Measurements from ENCODE around the gene EDAR. TPM values are rescaled to one million over a fixed set of nuclear protein-coding genes. Genes with fewer than 3 reads are reported as not detected.

The EDAR gene
- total RNA-seq, 1 donor from 2014 or later, result 5.5 TPM

DNA sequence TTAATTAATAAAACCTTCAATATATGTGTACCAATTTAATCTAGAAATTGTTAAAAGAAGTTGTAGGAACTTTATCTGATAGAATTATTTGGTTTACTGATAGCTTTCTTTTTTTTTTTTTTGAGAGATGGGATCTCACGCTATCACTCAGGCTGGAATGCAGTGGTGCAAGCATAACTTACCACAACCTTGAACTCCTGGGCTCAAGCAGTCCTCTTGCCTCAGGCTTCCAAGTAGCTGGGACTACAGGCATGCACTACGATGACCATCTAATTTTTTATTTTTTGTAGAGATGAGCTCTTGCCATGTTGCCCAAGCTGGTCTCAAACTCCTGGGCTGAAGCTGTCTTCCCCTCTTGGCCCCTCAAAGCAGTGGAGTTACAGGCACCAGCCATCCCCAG lies 135.6 kb downstream of the EDAR start:
- no peaks in the 10 kb centered on the region for H3K27me3 Mint-ChIP-seq (ENCODE audit: low read depth)
- H3K4me1 Mint-ChIP-seq, result peaks cover 2% of the 10 kb centered on the region
- H3K9me3 Mint-ChIP-seq, result no peaks in the 10 kb centered on the region
- no peak overlapping the region for H3K4me3 Mint-ChIP-seq
- H3K36me3 Mint-ChIP-seq, result peaks cover 32% of the 10 kb centered on the region
- no peak for TF ChIP-seq CTCF (IDR thresholded peaks at IDR 0.05; ENCODE audit: unreplicated experiment)
- no peak for DNase-seq (ENCODE audit: low spot score in 2 of 2, unreplicated experiment in 2 of 2)
- no peak overlapping the region for H3K27ac Mint-ChIP-seq

DNA sequence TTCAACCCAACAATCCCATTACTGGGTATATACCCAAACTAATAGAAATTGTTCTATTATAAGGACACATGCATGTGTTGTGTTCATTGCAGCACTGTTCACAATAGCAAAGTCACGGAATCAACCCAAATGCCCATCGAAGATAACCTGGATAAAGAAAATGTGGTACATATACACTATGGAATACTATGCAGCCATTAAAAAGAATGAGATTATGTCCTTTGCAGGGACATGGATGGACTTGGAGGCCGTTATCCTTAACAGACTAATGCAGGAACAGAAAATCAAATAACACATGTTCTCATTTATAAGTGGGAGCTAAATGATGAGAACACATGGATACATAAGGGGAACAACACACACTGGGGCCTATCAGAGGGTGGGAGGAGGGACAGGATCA lies 136.6 kb downstream of the EDAR start:
- no peak for TF ChIP-seq CTCF (IDR thresholded peaks at IDR 0.05; ENCODE audit: unreplicated experiment)
- H3K27me3 Mint-ChIP-seq (ENCODE audit: low read depth), result no peaks in the 10 kb centered on the region
- H3K4me1 Mint-ChIP-seq, result peaks cover 2% of the 10 kb centered on the region
- no peak overlapping the region for H3K4me3 Mint-ChIP-seq
- H3K36me3 Mint-ChIP-seq, result peaks cover 24% of the 10 kb centered on the region
- H3K27ac Mint-ChIP-seq, result no peak overlapping the region
- no peak for DNase-seq (ENCODE audit: low spot score in 2 of 2, unreplicated experiment in 2 of 2)
- no peaks in the 10 kb centered on the region for H3K9me3 Mint-ChIP-seq

DNA sequence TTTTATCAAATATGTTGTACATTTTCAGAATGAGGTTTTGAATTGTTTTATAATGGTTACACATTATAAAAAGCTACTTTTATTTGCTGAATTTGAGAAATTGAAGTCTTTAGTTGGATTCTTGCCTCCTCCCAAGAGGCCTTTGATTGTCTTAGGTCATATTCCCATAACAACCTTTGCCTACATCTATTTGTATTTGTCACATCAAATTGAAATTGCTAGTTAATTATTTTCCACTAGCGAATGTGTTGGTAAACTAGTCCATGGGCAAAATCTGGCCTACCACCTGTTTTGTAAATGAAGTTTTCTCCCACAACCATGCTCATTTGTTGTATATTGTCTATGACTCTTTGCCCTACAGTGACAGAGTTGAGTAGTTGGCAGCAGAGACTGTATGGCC lies 142.0 kb downstream of the EDAR start:
- no peak for DNase-seq (ENCODE audit: low spot score in 2 of 2, unreplicated experiment in 2 of 2)
- peaks cover 30% of the 10 kb centered on the region for H3K36me3 Mint-ChIP-seq
- H3K27me3 Mint-ChIP-seq (ENCODE audit: low read depth), result no peaks in the 10 kb centered on the region
- no peaks in the 10 kb centered on the region for H3K9me3 Mint-ChIP-seq
- no peak for TF ChIP-seq CTCF (IDR thresholded peaks at IDR 0.05; ENCODE audit: unreplicated experiment)
- no peak overlapping the region for H3K4me3 Mint-ChIP-seq
- no peak overlapping the region for H3K27ac Mint-ChIP-seq
- no peaks in the 10 kb centered on the region for H3K4me1 Mint-ChIP-seq

DNA sequence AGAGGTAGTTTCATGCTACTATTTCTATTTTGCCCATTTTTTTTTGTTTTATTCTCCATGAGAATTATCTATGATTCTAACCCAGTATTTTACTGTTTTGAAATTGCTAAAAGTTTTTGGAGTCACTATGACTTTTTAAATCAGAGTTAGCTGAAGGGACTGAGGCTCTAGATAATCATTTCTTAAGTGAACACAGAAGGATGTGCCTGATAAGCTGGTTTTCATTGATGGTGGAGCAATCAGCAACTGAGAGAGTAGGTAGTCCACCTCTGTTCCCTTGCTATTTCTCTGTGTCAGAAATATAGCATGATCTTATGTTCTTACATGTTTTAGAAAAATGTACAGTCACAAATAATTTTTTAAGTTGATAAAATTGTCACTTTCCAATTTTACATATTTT lies 143.1 kb downstream of the EDAR start:
- H3K36me3 Mint-ChIP-seq, result peaks cover 34% of the 10 kb centered on the region
- DNase-seq (ENCODE audit: low spot score in 2 of 2, unreplicated experiment in 2 of 2), result no peak
- no peak overlapping the region for H3K27ac Mint-ChIP-seq
- no peaks in the 10 kb centered on the region for H3K27me3 Mint-ChIP-seq (ENCODE audit: low read depth)
- no peaks in the 10 kb centered on the region for H3K4me1 Mint-ChIP-seq
- TF ChIP-seq CTCF (IDR thresholded peaks at IDR 0.05; ENCODE audit: unreplicated experiment), result no peak
- peaks cover 10% of the 10 kb centered on the region for H3K9me3 Mint-ChIP-seq
- no peak overlapping the region for H3K4me3 Mint-ChIP-seq

Other genes with a start within 250 kb of the EDAR start
- gene CCDC138, start 202.4 kb downstream of the EDAR start, total RNA-seq, result 20.4 to 22.6 TPM (median 21.3 TPM) in 3 replicates
- gene SH3RF3, start 140.0 kb upstream of the EDAR start, total RNA-seq, result 2.5 to 2.8 TPM (median 2.7 TPM) in 3 replicates

All from mesothelial cell of epicardium (in vitro differentiated cells).